Stimulated activated CD4-positive, alpha-beta T cell treated with anti-CD3 and anti-CD28 coated beads, Interleukin-4, amount 100 ng/mL, for 48 hours (primary cell): ENCODE results near the gene NKX2-4.
"Not testable (repeated sequence)": the region's sequence is repeated elsewhere in the genome, so short reads cannot be mapped to it uniquely, and the experiment has no call there.

Experiments
- DNase-seq, 2 donors: peaks; one replicate each; pipeline ENCODE4 v3.0.0-alpha.2; 2020; ENCODE audit warnings: low read depth in 2 of 2

Gene NKX2-4

DNA sequence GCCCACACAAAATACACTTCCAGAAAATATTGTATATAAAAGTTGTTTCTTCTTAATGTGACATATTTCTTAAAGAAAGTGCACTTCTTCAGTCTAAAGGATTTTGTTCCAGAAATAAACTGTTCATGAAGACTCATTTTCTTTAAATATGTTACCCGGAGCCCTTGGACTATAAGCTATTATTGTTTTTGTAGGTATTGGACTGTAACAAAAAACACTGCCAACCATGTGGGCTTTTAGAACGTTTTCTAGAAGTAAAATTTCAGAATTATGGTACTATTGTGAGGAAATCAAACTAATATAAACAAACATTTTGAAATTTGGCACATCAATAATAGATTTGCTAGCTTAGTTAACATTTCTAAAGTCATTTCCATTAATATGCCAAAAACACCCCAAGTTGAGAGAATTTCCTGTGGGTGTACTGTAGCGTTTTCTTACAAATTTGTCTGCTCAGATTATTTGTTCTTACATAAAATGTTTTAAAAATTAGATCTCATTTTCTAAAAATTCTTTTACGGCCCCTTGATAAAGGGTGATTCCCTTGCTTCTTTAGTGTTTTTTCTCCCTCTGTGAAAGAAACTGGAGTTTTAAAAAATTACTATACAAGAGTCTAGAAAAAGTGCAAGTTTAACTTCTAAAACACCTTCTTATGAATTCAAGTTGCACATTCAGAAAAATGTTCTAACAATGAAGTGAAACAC, 3.4 kb downstream of the NKX2-4 start:
- no peak for DNase-seq

DNA sequence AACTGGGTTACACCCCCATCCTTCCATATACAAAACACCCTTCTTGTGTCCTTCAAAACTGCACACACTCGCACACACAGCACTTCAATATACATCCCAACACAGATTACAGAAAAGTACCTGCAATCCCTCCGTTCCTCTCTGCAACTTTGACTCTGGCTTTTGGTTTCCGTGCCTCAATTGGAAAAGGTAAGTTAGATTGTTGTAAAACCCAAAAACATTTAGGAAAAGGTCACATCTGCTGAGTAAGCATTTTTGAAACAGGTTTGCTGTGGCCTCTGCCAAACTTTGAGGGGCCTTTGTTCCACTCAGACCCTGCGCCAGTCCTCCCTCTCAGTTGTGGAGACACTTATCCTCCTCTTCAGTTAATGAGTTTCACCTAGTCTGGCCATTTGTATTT, 4.2 kb downstream of the NKX2-4 start:
- DNase-seq, result no peak

DNA sequence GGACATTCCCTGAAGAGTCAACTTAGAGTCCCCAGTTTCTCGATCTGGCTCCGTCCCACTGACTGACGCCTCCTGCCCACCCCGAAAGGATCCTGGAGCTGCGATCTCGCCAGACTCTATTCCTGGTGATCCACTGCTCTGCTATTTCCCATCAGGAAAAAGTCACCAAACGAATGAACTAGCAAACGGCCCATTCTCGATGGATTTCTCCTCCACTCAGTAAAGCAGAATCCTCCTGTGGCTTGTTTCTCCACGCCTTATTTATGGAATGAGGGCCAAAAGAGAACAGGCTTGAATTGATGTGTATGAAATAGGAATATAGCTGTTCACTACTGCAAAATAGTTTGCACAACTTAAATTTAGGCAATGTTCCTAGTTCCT, 5.4 kb downstream of the NKX2-4 start:
- no peak for DNase-seq

DNA sequence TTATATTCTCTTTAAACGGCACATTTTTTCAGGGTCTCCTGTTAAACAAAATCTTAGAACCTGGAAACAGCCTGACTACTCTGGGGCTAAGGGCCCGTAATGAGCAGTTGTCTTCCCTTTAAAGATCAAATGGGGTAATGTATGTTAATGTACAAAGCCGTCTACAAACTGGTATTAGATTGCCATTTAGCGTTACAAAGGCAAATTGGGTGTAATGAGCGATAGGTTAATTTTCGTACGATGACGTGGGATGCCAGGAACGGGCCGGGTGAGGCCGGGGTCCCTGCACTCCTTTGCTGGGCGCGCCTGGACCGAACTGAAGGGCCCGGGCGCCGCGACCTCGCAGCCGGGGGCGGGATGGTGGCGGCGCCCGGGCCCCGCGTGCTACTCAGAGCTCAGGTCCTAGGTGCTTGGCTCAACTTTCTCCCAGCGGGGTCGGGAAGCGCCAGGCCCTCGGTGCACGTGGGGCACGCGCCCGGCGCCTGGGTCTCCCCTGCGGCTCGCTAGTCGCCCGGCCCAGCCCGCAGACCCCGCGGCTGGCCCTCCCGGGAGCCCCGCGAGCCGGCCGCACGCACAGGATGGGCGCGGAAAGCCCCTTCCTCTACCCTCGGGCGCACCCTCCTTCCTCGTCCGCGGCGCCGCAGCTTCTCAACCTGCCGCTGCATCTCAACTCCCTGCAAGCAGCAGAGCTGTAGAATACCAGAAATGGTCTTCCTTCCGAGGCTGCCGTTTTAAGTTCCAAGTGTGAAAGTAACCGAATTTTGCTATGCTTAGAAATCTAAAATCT, 5.9 kb downstream of the NKX2-4 start:
- DNase-seq, result no peak

DNA sequence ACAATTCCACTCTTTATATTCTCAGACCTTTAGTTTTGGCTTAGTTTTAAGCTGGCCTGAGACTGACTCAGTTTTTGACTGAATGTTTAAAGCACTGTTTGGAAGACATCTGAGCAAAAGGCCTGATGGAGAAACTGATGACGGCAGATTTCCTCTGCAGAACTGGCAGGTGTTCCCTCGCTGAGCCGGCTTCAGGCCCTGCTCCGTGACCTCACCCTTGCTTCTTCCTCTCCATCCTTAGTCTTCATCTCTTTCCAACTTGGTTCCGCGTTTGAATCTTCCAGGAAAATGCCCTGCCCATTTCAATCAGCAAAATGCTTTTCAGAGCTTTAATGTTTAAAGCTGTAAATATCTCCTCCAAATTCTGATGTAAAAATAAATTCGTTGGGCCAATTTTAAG, 6.6 kb downstream of the NKX2-4 start:
- no peak for DNase-seq

DNA sequence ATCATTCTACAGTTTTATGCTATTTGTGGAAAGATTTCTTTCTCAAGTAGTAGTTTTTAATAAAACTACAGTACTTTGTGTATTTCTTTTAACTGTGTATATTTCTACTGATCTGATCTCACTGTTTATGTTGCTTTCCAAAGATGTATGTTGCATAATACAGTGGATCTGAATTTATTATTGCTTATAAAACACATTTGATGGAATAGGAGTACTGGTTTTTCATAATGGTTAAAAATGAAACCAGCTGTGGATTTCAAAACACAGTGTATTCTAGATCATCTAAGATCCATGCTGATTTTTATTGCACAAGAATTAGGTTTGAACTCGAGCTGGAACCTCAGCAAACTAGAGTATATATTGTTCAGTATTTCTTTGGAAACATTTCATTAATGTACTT, 8.0 kb downstream of the NKX2-4 start:
- DNase-seq, result no peak

DNA sequence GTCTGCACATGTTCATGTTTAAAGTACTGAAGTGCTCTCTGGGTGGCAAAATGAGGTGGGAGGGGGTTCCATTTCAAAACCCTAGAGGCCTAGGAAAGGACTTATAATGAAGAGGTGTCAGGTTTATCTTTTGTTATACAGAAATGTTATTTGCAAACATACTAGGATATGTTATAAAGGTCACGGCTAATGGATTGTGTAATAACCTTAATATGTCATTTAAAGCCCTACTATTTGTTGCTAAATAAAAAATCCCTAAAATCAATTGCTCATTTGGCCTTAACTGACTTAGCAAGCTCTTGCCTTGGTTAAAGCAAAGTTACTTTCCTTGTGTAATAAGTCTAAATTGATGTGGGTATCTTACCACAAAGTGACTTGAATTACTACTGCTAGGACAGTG, 8.8 kb downstream of the NKX2-4 start:
- no peak for DNase-seq

DNA sequence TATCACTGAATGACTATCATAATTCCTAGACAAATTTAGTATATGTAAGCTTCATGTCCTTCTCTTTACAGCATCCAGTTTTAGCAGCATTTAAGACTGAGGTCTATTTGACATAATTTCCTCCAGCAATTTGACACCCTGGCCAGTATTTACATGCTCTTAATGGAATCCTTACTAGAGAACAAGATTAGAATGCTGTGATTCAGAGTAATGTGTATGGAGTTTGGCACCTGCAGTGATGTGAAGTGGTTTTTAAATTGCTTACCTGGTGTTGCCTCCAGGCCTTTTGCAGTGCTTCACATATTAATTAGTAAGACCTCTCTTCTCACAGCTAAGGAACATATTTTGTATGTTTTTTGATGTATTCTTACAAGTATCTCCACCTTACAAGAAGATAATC, 9.8 kb downstream of the NKX2-4 start:
- no peak for DNase-seq

DNA sequence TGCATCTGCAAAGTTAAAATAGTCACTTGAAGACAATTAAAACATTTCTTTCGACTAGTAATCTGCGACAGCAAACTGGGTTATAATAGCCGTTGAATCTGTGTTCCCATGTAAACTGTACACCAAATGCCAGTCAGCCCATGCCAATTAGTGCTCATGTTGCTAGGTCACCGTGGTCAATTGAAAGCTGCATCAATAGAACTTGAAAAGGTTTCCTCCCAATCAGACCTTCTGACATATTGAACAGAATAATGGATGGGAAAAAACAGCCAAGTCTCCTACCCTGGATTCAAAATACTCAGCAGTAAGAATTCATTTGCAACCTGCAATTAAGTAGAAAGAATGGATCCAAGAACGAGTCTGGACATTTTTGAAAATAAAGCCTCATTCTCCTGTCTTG, 11.2 kb downstream of the NKX2-4 start:
- no peak for DNase-seq

DNA sequence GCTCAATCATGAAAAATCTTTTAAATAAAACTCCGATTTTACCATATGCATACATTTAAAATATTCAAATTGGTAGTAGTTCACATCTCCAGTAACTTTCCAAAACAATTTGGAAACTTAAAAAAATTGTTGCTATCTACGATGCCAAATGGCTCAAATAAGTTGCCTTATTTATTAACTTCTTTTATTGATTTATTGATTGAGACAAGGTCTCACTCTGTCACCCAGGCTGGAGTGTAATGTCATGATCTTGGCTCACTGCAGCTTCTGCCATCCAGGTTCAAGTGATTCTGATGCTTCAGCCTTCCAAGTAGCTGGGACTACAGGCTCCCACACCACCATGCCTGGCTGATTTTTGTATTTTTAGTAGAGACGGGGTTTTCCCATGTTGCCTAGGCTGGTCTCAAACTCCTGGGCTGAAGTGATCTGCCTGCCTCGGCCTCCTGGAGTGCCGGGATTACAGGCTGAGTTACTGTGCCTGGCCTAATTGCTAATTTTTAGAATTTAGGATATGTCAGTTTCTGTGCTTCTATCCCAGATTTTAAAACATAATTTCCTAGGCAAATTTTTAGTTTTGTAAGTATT, 12.9 kb downstream of the NKX2-4 start:
- DNase-seq, result no peak

DNA sequence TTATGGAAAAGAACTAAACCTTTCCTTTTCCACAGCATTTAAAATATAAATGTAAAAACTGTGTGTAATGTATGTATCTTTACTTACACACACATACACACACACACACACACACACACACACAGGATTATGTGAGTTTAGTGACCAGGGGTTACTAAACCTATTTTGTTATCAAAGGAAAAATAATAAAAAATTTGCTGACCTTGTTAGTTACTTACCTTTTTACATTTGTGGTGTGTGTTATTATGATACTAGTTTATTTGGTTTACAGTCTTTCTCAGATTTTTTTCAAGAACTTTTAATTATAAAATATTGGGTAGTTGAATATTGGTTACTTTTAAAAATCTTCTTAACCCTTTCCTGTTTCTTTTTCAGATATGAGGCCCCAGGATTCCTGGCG, 15.7 kb downstream of the NKX2-4 start:
- no peak for DNase-seq

DNA sequence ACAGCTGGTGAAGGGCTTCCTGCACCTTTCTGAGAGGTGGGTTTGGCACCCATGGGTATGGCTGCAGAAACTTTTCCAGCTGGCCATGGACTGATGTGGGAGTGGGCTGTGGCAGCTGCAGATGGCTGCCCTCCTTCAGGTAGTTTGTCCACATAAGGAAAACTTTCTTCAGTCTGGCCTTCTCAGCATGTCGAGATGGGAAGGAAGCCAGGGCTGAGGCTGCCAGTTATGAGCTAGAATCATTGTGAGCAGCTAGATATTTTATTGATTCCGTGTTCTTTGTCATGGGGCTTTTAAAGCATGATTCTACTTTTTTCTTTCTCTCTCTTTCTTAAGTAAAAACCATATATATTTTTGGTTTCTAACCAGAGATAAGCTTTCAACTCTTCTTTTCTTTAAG, 16.6 kb downstream of the NKX2-4 start:
- DNase-seq, result no peak

DNA sequence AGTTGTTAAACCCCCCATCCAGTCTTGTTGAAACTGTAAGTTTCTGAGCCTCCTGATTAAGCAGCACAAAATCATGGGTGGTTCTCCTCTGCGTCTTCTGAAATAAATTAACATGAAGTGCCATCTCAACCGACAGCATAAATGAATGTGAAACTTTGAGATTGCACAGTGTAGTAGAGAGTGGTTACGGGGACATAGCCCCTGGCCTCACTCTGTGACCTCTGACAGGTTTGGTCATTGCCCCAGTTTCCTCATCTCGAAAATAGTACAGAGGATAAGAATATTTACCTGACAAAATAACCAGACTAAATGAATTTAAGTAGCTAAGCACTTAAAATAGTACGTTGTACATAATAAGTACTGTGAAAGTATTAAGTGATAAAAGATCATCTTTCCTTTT, 19.1 kb downstream of the NKX2-4 start:
- DNase-seq, result no peak

DNA sequence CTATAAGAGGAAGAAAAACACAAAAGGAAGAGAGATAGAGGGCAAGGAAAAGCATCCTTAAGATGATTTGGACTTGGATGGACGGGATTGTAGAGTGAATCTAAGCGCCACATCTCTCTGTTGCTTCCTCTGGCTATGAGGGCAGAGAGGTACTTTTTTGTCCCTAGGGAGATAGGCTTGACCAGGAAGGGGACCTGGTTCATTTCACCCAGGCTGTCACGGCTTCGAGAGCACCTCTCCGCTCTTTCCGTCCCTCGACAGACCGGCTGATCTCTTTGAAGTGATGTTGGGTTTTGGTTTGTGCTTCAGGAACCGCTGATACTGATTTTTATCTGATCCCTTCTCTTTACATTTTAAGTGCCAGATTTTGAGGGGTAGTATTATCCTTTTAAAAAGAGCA, 19.6 kb downstream of the NKX2-4 start:
- DNase-seq, result no peak

DNA sequence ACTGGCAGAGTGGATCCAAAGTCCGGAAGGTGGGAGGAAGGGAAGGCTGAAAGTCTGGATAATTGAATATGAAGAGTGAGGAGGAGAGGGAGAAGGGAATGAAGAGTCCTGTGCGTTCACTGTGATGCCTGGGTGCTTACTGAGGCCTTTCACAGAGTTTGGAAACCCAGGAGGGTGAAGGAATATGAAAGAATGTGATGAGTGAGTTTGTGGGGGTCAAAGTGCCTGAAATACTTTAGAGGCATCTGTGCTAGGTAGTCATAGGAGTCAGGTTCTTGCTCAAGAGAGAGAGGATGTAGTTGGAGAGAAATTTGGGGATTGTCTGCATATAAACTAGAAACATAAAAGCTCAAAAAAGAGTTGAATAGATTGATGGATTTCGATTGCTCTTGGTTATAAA, 20.7 kb downstream of the NKX2-4 start:
- no peak for DNase-seq

DNA sequence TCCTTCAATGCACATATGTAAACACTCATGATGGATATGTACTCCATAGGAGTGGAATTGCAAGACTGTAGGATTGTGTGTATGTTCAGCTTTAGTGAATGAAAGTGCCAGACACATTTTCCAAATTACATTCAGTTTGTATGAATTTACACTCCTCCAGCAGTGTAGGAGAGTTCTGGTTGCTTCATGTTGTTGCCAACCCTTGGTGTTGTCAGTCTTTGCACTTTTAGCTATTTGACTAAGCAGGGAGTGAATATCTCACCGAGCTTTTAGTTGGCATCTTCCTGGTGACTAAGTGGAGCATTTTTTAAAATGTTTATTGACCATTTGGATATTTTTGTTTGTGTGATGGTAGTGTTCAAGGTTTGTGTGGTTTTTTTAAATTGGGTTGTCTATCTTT, 23.9 kb downstream of the NKX2-4 start:
- DNase-seq, result no peak

DNA sequence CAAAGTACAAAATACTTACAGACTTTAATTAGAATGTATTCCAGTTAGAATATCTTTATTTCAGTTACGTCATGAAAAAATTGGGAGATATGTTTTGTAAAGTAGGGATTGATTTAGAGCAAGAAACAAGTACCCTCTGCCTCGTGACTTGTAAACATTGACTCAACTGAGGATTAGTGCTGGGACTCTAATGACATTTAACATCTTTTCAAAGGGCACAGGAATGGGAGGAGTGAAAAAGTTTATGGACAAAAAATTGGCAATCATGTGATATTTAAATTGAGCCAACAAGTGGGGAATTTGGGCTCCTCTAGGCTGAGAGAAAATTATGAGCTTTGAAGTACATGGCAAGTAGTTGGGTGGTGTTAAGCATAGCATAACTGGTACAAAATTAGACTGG, 25.3 kb downstream of the NKX2-4 start:
- no peak for DNase-seq

DNA sequence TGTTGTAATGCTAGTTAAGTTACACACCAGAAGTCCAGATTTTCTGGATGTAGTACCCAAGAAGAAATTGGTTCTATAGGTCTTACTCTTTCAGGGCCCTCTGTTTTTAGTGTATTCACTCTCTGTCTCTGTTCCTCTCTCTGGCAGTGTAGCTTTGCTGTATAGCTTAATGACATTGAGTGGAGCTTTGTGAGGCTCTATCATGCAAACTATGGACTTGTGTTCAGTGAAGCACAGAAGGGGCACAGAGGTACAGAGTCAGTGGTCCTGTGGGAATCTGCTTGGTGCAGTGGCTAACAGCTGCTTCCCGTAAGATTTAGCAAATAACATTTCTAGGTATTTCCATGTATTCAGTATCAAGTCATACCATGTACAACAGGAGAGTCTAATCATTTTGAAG, 26.1 kb downstream of the NKX2-4 start:
- no peak for DNase-seq

DNA sequence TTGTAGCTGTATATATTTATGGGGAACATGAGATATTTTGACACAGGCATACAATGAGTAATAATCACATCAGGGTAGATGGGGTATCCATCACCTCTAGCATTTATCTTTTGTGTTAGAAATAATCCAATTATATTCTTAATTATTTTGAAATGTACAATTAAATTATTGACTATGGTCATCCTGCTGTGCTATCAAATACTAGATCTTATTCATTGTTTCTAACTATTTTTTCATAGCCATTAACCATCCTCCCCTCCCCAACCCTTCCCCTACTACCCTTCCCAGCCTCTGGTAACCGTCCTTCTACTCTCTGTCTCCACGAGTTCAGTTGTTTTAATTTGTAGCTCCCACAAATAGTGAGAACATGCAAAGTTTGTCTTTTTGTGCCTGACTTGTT, 28.5 kb downstream of the NKX2-4 start:
- no peak for DNase-seq

DNA sequence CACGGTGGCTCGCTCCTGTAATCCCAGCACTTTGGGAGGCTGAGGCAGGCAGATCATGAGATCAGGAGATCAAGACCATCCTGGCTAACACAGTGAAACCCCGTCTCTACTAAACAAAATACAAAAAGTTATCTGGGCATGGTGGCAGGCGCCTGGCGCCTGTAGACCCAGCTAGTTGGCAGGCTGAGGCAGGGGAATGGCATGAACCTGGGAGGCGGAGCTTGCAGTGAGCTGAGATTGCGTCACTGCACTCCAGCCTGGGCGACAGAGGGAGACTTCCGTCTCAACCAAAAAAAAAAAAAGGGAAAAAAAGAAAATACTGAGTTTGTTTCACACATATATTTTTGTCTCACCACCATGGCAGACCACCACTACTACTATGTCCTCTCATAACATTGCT, 31.1 kb downstream of the NKX2-4 start:
- DNase-seq, result not testable (repeated sequence)

DNA sequence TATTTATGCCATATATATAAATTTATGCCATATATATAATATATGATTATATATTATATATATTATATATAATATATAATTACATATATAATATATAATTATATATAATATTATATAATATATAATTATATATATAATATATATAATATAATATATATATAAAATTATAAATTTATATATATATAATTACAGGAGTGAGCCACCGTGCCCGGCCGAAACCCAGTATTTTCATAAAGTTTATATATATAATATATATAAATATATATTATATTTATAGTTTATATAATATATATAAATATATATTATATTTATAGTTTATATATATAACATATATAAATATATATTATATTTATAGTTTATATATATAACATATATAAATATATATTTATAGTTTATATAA, 31.6 kb downstream of the NKX2-4 start:
- DNase-seq, result no peak

DNA sequence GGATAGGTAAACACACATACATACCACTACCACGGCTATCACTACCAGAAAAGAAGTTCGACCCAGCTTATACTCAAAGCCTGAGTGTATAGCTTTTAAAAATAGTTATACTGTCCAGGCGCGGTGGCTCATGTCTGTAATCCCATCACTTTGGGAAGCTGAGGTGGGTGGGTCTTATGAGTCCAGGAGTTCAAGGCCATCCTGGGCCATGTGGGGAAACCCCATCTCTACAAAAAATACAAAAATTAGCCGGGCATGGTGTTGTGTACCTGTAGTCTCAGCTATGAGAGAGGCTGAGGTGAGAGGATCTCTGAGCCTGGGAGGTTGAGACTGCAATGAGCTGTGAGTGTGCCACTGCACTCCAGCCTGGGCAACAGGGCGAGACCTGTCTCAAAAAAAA, 32.9 kb downstream of the NKX2-4 start:
- DNase-seq, result no peak

DNA sequence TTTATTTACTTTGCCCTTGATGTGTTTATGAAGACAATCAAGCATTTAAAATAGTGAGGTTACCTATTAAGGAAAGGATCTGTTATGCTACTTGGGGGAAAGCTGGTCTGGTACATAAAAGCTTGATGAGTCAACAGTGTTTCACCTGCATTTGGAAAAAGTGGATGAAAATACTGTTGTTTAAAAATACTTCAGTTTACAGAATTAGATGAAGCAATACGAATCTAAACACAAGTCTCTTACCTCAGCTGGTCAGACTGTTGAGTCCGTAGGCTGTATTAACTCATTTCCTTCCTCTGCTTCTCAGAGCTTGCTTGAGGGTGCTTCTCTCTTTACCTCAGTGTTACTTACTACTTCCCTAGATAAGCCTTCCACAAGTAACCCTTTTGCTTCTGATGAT, 36.1 kb downstream of the NKX2-4 start:
- DNase-seq, result no peak
